PFSK-1 (cell line): ENCODE data around the gene TENT4A.

Source experiments
- FOXP2 ChIP-seq: optimal IDR thresholded peaks from 2 replicates; pipeline ENCODE3; 2011; ENCODE audit warnings: borderline replicate concordance, control low read depth, inconsistent platforms; ENCODE audit not compliant: insufficient read depth; ENCODE audit errors: extremely low read length, extremely low read depth
- POLR2AphosphoS5 ChIP-seq: IDR thresholded peaks from 2 replicates; pipeline ENCODE4 v1.6.1; 2012; ENCODE audit warnings: low read depth, mild to moderate bottlenecking, control low read depth, low read length, moderate library complexity
- SIN3A ChIP-seq: IDR thresholded peaks from 2 replicates; pipeline ENCODE4 v1.6.1; 2012; ENCODE audit warnings: mild to moderate bottlenecking, low read length, moderate library complexity, borderline replicate concordance; ENCODE audit not compliant: insufficient read depth
- TAF1 ChIP-seq: IDR thresholded peaks from 2 replicates; pipeline ENCODE4 v1.6.1; 2012; ENCODE audit warnings: low read length, control low read depth, borderline replicate concordance; ENCODE audit not compliant: insufficient read depth
- TF ChIP-seq, protein P1 (sequence below), 2 experiments: IDR thresholded peaks; 2 replicates each; pipeline versions ENCODE4 v1.6.1 to v1.8.0; 2011 to 2012; ENCODE audit warnings: low read depth in 2 of 2, low read length in 2 of 2, control low read depth in 1 of 2, inconsistent platforms in 1 of 2, mild to moderate bottlenecking in 1 of 2, moderate library complexity in 1 of 2; ENCODE audit not compliant: insufficient read depth in 1 of 2

DNA sequence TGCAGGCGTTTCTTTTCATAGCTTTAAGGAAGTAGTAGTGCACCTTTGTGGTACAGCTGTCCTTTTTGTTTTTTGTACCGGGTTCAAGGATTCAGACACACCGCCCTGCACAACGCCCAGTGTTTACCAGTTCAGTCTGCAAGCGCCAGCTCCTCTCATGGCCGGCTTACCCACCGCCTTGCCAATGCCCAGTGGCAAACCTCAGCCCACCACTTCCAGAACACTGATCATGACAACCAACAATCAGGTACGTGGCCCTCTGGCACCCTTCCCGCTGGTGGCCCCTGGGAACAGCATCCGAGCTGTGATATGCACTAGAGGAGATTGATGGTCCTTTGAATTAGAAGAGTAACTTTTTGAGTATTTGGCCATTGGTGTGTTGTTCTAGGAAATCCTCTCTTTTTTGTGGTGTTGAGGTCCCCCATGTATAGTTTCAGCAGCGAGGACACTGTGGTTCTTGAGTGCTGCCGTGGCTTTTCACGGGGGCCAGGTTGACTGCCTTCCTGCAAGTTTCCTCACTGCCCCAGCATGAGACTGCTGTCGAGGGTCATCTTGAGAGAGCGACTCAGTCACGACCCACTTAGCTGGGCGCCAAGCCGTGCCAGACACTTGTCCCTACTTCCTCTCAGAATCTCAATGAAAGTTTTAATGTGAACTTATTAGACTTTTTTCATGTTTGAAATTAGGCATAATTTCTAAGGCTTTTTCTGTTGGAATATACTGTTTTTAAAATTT lies 37.9 kb downstream of the TENT4A start:
- TF ChIP-seq POLR2AphosphoS5, result no peak
- TF ChIP-seq TAF1, result no peak
- TF ChIP-seq, protein P1, sequence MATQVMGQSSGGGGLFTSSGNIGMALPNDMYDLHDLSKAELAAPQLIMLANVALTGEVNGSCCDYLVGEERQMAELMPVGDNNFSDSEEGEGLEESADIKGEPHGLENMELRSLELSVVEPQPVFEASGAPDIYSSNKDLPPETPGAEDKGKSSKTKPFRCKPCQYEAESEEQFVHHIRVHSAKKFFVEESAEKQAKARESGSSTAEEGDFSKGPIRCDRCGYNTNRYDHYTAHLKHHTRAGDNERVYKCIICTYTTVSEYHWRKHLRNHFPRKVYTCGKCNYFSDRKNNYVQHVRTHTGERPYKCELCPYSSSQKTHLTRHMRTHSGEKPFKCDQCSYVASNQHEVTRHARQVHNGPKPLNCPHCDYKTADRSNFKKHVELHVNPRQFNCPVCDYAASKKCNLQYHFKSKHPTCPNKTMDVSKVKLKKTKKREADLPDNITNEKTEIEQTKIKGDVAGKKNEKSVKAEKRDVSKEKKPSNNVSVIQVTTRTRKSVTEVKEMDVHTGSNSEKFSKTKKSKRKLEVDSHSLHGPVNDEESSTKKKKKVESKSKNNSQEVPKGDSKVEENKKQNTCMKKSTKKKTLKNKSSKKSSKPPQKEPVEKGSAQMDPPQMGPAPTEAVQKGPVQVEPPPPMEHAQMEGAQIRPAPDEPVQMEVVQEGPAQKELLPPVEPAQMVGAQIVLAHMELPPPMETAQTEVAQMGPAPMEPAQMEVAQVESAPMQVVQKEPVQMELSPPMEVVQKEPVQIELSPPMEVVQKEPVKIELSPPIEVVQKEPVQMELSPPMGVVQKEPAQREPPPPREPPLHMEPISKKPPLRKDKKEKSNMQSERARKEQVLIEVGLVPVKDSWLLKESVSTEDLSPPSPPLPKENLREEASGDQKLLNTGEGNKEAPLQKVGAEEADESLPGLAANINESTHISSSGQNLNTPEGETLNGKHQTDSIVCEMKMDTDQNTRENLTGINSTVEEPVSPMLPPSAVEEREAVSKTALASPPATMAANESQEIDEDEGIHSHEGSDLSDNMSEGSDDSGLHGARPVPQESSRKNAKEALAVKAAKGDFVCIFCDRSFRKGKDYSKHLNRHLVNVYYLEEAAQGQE (IDR thresholded peaks at IDR 0.05; ENCODE audit: insufficient read depth in 1 of 2, low read depth in 2 of 2, low read length in 2 of 2), result no peak
- TF ChIP-seq FOXP2, result no peak
- TF ChIP-seq SIN3A, result no peak
